Measurements from ENCODE around the gene DRD3. TPM values are rescaled to one million over a fixed set of nuclear protein-coding genes. Genes with fewer than 3 reads are reported as not detected.

DRD3 gene
- total RNA-seq, 1 donor from 2014 or later: not detected

- peaks cover 8% of the 10 kb centered on the region for H3K36me3 Mint-ChIP-seq (ENCODE audit: low read depth)
- peaks cover 8% of the 10 kb centered on the region for H3K4me1 Mint-ChIP-seq
- H3K4me3 Mint-ChIP-seq: no peak overlapping the region
- TF ChIP-seq CTCF (conservative IDR thresholded peaks at IDR 0.05): no peak
- no peaks in the 10 kb centered on the region for H3K27me3 Mint-ChIP-seq (ENCODE audit: low read depth)
- peaks cover 11% of the 10 kb centered on the region for H3K9me3 Mint-ChIP-seq
- no peak overlapping the region for H3K27ac Mint-ChIP-seq (ENCODE audit: unreplicated experiment)
- DNase-seq (ENCODE audit: low read depth, low spot score): no peak
These were observed 44.9 kb downstream of the DRD3 start for GRCh38 chr3:114133947-114134346.

- H3K9me3 Mint-ChIP-seq: peaks cover 4% of the 10 kb centered on the region
- no peak overlapping the region for H3K27ac Mint-ChIP-seq (ENCODE audit: unreplicated experiment)
- H3K36me3 Mint-ChIP-seq (ENCODE audit: low read depth): no peaks in the 10 kb centered on the region
- DNase-seq (ENCODE audit: low read depth, low spot score): no peak
- H3K27me3 Mint-ChIP-seq (ENCODE audit: low read depth): no peaks in the 10 kb centered on the region
- no peak for TF ChIP-seq CTCF (conservative IDR thresholded peaks at IDR 0.05)
- H3K4me1 Mint-ChIP-seq: peaks cover 8% of the 10 kb centered on the region
- no peak overlapping the region for H3K4me3 Mint-ChIP-seq
These were observed 46.4 kb downstream of the DRD3 start for GRCh38 chr3:114132500-114132899.

- Mint-ChIP-seq H3K9me3 (no peaks in the 10 kb centered on the region), H3K4me1 (peaks cover 10% of the 10 kb centered on the region), H3K27ac (ENCODE audit: unreplicated experiment) (no peak overlapping the region), H3K36me3 (ENCODE audit: low read depth) (no peaks in the 10 kb centered on the region), H3K4me3 (no peak overlapping the region), H3K27me3 (ENCODE audit: low read depth) (no peaks in the 10 kb centered on the region)
- DNase-seq (ENCODE audit: low read depth, low spot score): no peak
- TF ChIP-seq CTCF (conservative IDR thresholded peaks at IDR 0.05): no peak
These were observed 50.0 kb downstream of the DRD3 start for GRCh38 chr3:114128826-114129225.

- Mint-ChIP-seq H3K4me3 (no peak overlapping the region), H3K36me3 (ENCODE audit: low read depth) (no peaks in the 10 kb centered on the region), H3K27me3 (ENCODE audit: low read depth) (no peaks in the 10 kb centered on the region), H3K4me1 (peaks cover 10% of the 10 kb centered on the region), H3K27ac (ENCODE audit: unreplicated experiment) (no peak overlapping the region), H3K9me3 (no peaks in the 10 kb centered on the region)
- no peak for TF ChIP-seq CTCF (conservative IDR thresholded peaks at IDR 0.05)
- no peak for DNase-seq (ENCODE audit: low read depth, low spot score)
These were observed 50.6 kb downstream of the DRD3 start for GRCh38 chr3:114128231-114128630.

- DNase-seq (ENCODE audit: low read depth, low spot score): no peak
- H3K27me3 Mint-ChIP-seq (ENCODE audit: low read depth): no peaks in the 10 kb centered on the region
- no peaks in the 10 kb centered on the region for H3K36me3 Mint-ChIP-seq (ENCODE audit: low read depth)
- TF ChIP-seq CTCF (conservative IDR thresholded peaks at IDR 0.05): no peak
- no peaks in the 10 kb centered on the region for H3K9me3 Mint-ChIP-seq
- no peak overlapping the region for H3K4me3 Mint-ChIP-seq
- H3K27ac Mint-ChIP-seq (ENCODE audit: unreplicated experiment): no peak overlapping the region
- H3K4me1 Mint-ChIP-seq: peaks cover 15% of the 10 kb centered on the region
These were observed 51.3 kb downstream of the DRD3 start for GRCh38 chr3:114127517-114127916.

- Mint-ChIP-seq H3K9me3 (no peaks in the 10 kb centered on the region), H3K4me1 (peaks cover 26% of the 10 kb centered on the region), H3K36me3 (ENCODE audit: low read depth) (no peaks in the 10 kb centered on the region), H3K4me3 (no peak overlapping the region), H3K27ac (ENCODE audit: unreplicated experiment) (no peak overlapping the region), H3K27me3 (ENCODE audit: low read depth) (no peaks in the 10 kb centered on the region)
- DNase-seq (ENCODE audit: low read depth, low spot score): no peak
- TF ChIP-seq CTCF (conservative IDR thresholded peaks at IDR 0.05): no peak
These were observed 52.4 kb downstream of the DRD3 start for GRCh38 chr3:114126461-114126860.

Measured in neural crest cell (in vitro differentiated cells).